Measurements from ENCODE around the gene ARMS2. TPM values are rescaled to one million over a fixed set of nuclear protein-coding genes. Genes with fewer than 3 reads are reported as not detected.

The ARMS2 gene
- total RNA-seq, 1 donor: not detected

GRCh38 chr10:122485670-122486069, 31.2 kb downstream of the ARMS2 start:
- DNase-seq (ENCODE audit: insufficient read length, low spot score, missing footprints): no peak
- H3K27me3 ChIP-seq (ENCODE audit: insufficient read depth, low read length): no peaks in the 10 kb centered on the region
- H3K9me3 ChIP-seq (ENCODE audit: low read depth, low read length): no peaks in the 10 kb centered on the region
- H3K36me3 ChIP-seq (ENCODE audit: insufficient read depth, low read length): peaks cover 20% of the 10 kb centered on the region
- peaks cover 9% of the 10 kb centered on the region for H3K4me1 ChIP-seq (ENCODE audit: insufficient read depth, low read length)
- no peak overlapping the region for H2AFZ ChIP-seq (ENCODE audit: low read length)
- TF ChIP-seq CTCF (IDR thresholded peaks at IDR 0.05; ENCODE audit: extremely low read depth, low read depth, low read length): no peak
- peaks cover 24% of the 10 kb centered on the region for H3K79me2 ChIP-seq (ENCODE audit: insufficient read depth, low read length)
- H4K20me1 ChIP-seq (ENCODE audit: insufficient read depth, low read length): peaks cover 10% of the 10 kb centered on the region
- no peak overlapping the region for H3K4me3 ChIP-seq (ENCODE audit: insufficient read depth, low read length)
- H3K27ac ChIP-seq (ENCODE audit: low read depth, low read length): no peak overlapping the region
- no peak overlapping the region for H3K4me2 ChIP-seq (ENCODE audit: insufficient read depth, low read length)

- H3K4me1 ChIP-seq (ENCODE audit: insufficient read depth, low read length): peaks cover 17% of the 10 kb centered on the region
- peaks cover 20% of the 10 kb centered on the region for H3K36me3 ChIP-seq (ENCODE audit: insufficient read depth, low read length)
- TF ChIP-seq CTCF (IDR thresholded peaks at IDR 0.05; ENCODE audit: extremely low read depth, low read depth, low read length): no peak
- no peak overlapping the region for H3K4me2 ChIP-seq (ENCODE audit: insufficient read depth, low read length)
- H3K4me3 ChIP-seq (ENCODE audit: insufficient read depth, low read length): no peak overlapping the region
- H4K20me1 ChIP-seq (ENCODE audit: insufficient read depth, low read length): peaks cover 10% of the 10 kb centered on the region
- H2AFZ ChIP-seq (ENCODE audit: low read length): no peak overlapping the region
- H3K27me3 ChIP-seq (ENCODE audit: insufficient read depth, low read length): no peaks in the 10 kb centered on the region
- H3K9me3 ChIP-seq (ENCODE audit: low read depth, low read length): no peaks in the 10 kb centered on the region
- H3K79me2 ChIP-seq (ENCODE audit: insufficient read depth, low read length): peaks cover 20% of the 10 kb centered on the region
- H3K27ac ChIP-seq (ENCODE audit: low read depth, low read length): no peak overlapping the region
- DNase-seq (ENCODE audit: insufficient read length, low spot score, missing footprints): no peak
Measured at GRCh38 chr10:122486406-122487080, 32.1 kb downstream of the ARMS2 start.

GRCh38 chr10:122487174-122487765, 32.8 kb downstream of the ARMS2 start:
- Histone ChIP-seq H3K4me1 (ENCODE audit: insufficient read depth, low read length) (peaks cover 25% of the 10 kb centered on the region), H3K79me2 (ENCODE audit: insufficient read depth, low read length) (peaks cover 14% of the 10 kb centered on the region)

More at GRCh38 chr10:122487174-122487765, 32.8 kb downstream of the ARMS2 start:
- H3K9me3 ChIP-seq (ENCODE audit: low read depth, low read length): no peaks in the 10 kb centered on the region
- H3K36me3 ChIP-seq (ENCODE audit: insufficient read depth, low read length): peaks cover 20% of the 10 kb centered on the region
- H3K27ac ChIP-seq (ENCODE audit: low read depth, low read length): no peak overlapping the region
- DNase-seq (ENCODE audit: insufficient read length, low spot score, missing footprints): no peak
- no peak for TF ChIP-seq CTCF (IDR thresholded peaks at IDR 0.05; ENCODE audit: extremely low read depth, low read depth, low read length)
- no peak overlapping the region for H3K4me3 ChIP-seq (ENCODE audit: insufficient read depth, low read length)
- no peak overlapping the region for H3K4me2 ChIP-seq (ENCODE audit: insufficient read depth, low read length)
- peaks cover 7% of the 10 kb centered on the region for H4K20me1 ChIP-seq (ENCODE audit: insufficient read depth, low read length)
- no peaks in the 10 kb centered on the region for H3K27me3 ChIP-seq (ENCODE audit: insufficient read depth, low read length)
- H2AFZ ChIP-seq (ENCODE audit: low read length): no peak overlapping the region
